Adipose tissue (tissue), 3 donors: ENCODE measurements around the gene DLGAP4. TPM values are rescaled to one million over a fixed set of nuclear protein-coding genes. Genes with fewer than 3 reads are reported as not detected.

Source experiments
- H3K27ac ChIP-seq: one replicate; pipeline ENCODE4 v1.5.1; 2013; ENCODE audit warnings: low read depth, low read length
- WGBS, 3 donors: extraction: QIAGEN DNeasy Blood & Tissue Kit; methylation state at CpG; one replicate each; pipeline ENCODE4 v1.1.7; 2013; 5-methylcytosine and 5-hydroxymethylcytosine counted together
- polyA plus RNA-seq, 3 donors: library from polyadenylated mRNA; stranded (reverse); fragments of 200-250 nt; gene quantifications; one replicate each; pipeline ENCODE4 v1.2.3, GENCODE V29; 2013
- donor health status: healthy with polysubstance abuse.
- donor health status: Bipolar disorder and iron deficiency.
- donor health status: healthy.

Gene DLGAP4
- polyA plus RNA-seq, 3 donors = 20.1 to 41.2 (median 31.9) TPM

GRCh38 chr20:36273414-36274180 is 32.5 kb upstream of the DLGAP4 start:
- no peak overlapping the region for H3K27ac ChIP-seq
- 69 to 72% (median 70%) methylated on average over 12 of the region's 12 CpGs for WGBS, 3 donors

GRCh38 chr20:36274181-36274841 is 31.8 kb upstream of the DLGAP4 start:
- 44 to 52% (median 44%) methylated on average over 20 of the region's 20 CpGs for WGBS, 3 donors
- H3K27ac ChIP-seq = no peak overlapping the region

- H3K27ac ChIP-seq = no peak overlapping the region
- 59 to 72% (median 67%) methylated on average over 5 of the region's 5 CpGs for WGBS, 3 donors
Measured at GRCh38 chr20:36275011-36275410, 31.1 kb upstream of the DLGAP4 start.

GRCh38 chr20:36275441-36276189 is 30.5 kb upstream of the DLGAP4 start:
- no peak overlapping the region for H3K27ac ChIP-seq
- 59 to 81% (median 79%) methylated on average over 12 of the region's 12 CpGs for WGBS, 3 donors

- WGBS, 3 donors = 65 to 69% (median 67%) methylated on average over 9 of the region's 9 CpGs
Measured at GRCh38 chr20:36277546-36277945, 28.6 kb upstream of the DLGAP4 start.

GRCh38 chr20:36279362-36279761 is 26.8 kb upstream of the DLGAP4 start:
- H3K27ac ChIP-seq = no peak overlapping the region
- 68 to 74% (median 70%) methylated on average over 5 of the region's 5 CpGs for WGBS, 3 donors

More at GRCh38 chr20:36277546-36277945, 28.6 kb upstream of the DLGAP4 start:
- H3K27ac ChIP-seq = no peak overlapping the region

GRCh38 chr20:36279776-36280175 is 26.4 kb upstream of the DLGAP4 start:
- H3K27ac ChIP-seq = no peak overlapping the region
- 67 to 78% (median 75%) methylated on average over 6 of the region's 6 CpGs for WGBS, 3 donors

GRCh38 chr20:36281785-36282380 is 24.3 kb upstream of the DLGAP4 start:
- 79 to 87% (median 87%) methylated on average over 10 of the region's 10 CpGs for WGBS, 3 donors
- no peak overlapping the region for H3K27ac ChIP-seq

GRCh38 chr20:36284751-36285150 is 21.4 kb upstream of the DLGAP4 start:
- WGBS, 3 donors = 88 to 92% (median 90%) methylated on average over 5 of the region's 5 CpGs
- no peak overlapping the region for H3K27ac ChIP-seq

GRCh38 chr20:36285746-36286447 is 20.2 kb upstream of the DLGAP4 start:
- WGBS, 3 donors = 77 to 84% (median 83%) methylated on average over 11 of the region's 11 CpGs
- no peak overlapping the region for H3K27ac ChIP-seq

GRCh38 chr20:36297656-36298055 is 8.5 kb upstream of the DLGAP4 start:
- WGBS, 3 donors = 57 to 59% (median 58%) methylated on average over 5 of the region's 5 CpGs

GRCh38 chr20:36298061-36298460 is 8.1 kb upstream of the DLGAP4 start:
- no peak overlapping the region for H3K27ac ChIP-seq
- WGBS, 3 donors = 57 to 82% (median 79%) methylated on average over 3 of the region's 3 CpGs

More at GRCh38 chr20:36297656-36298055, 8.5 kb upstream of the DLGAP4 start:
- H3K27ac ChIP-seq = no peak overlapping the region

- no peak overlapping the region for H3K27ac ChIP-seq
- WGBS, 3 donors = 77 to 87% (median 83%) methylated on average over 11 of the region's 11 CpGs
Measured at GRCh38 chr20:36298795-36299339, 7.3 kb upstream of the DLGAP4 start.

- H3K27ac ChIP-seq = no peak overlapping the region
- 62 to 83% (median 77%) methylated on average over 4 of the region's 4 CpGs for WGBS, 3 donors
Measured at GRCh38 chr20:36299459-36299858, 6.7 kb upstream of the DLGAP4 start.

- H3K27ac ChIP-seq = no peak overlapping the region
- 66 to 72% (median 67%) methylated on average over 7 of the region's 7 CpGs for WGBS, 3 donors
Measured at GRCh38 chr20:36301359-36302119, 4.6 kb upstream of the DLGAP4 start.

GRCh38 chr20:36303020-36303595 is 3.0 kb upstream of the DLGAP4 start:
- H3K27ac ChIP-seq = no peak overlapping the region
- 20 to 43% (median 27%) methylated on average over 14 of the region's 14 CpGs for WGBS, 3 donors

GRCh38 chr20:36303831-36304230 is 2.3 kb upstream of the DLGAP4 start:
- WGBS, 3 donors = 57 to 71% (median 58%) methylated on average over 1 of the region's 1 CpG
- H3K27ac ChIP-seq = no peak overlapping the region
